ENCODE measurements around the gene ZNF774. TPM values are rescaled to one million over a fixed set of nuclear protein-coding genes. Genes with fewer than 3 reads are reported as not detected.

The ZNF774 gene
- total and polyA plus RNA-seq, 4 donors: 0.19 to 1.0 (median 0.48) TPM

DNA sequence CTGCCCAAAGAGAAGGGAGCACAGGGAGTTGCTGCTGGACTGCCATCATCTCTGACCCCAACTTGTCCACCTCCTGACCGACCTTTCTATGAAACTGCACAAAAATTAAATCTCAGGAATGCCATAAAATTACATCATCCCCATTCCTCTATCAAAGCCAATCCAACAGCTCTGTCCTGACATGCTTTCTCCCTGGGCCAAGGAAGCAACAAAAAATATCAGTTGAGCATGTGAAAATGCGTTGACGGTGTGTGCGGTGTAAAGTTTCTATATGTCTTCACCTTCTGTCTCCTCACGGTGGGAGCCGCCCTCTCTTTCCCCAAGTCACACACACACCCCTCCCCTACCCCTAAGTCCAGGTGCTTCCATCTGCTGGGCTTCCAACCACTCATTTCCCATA, 3.6 kb upstream of the ZNF774 start:
- H3K36me3 ChIP-seq (ENCODE audit: control insufficient read depth in 4 of 4, insufficient read depth in 3 of 4, low read depth in 1 of 4, low read length in 3 of 4): no peaks in the 10 kb centered on the region
- H3K4me3 ChIP-seq (ENCODE audit: low read depth in 1 of 3, low read length in 3 of 3): no peak overlapping the region
- no peaks in the 10 kb centered on the region for H3K9me3 ChIP-seq (ENCODE audit: control insufficient read depth in 4 of 4, low read length in 3 of 4)
- no peak overlapping the region for H3K27ac ChIP-seq (ENCODE audit: low read depth in 1 of 2, low read length in 2 of 2)
- no peak overlapping the region for H3K9ac ChIP-seq (ENCODE audit: low read depth in 1 of 2, low read length in 2 of 2)
- 91% methylated on average over 6 of the region's 6 CpGs for WGBS
- DNase-seq (ENCODE audit: low spot score): no peak
- H3K4me1 ChIP-seq (ENCODE audit: control insufficient read depth in 4 of 4, insufficient read depth in 4 of 4, low read length in 3 of 4): peaks cover 0 to 10% (median 4%) of the 10 kb centered on the region in 4 donors
- H3K27me3 ChIP-seq (ENCODE audit: control insufficient read depth in 4 of 4, insufficient read depth in 4 of 4, low read length in 3 of 4): no peaks in the 10 kb centered on the region
- TF ChIP-seq, protein P1, sequence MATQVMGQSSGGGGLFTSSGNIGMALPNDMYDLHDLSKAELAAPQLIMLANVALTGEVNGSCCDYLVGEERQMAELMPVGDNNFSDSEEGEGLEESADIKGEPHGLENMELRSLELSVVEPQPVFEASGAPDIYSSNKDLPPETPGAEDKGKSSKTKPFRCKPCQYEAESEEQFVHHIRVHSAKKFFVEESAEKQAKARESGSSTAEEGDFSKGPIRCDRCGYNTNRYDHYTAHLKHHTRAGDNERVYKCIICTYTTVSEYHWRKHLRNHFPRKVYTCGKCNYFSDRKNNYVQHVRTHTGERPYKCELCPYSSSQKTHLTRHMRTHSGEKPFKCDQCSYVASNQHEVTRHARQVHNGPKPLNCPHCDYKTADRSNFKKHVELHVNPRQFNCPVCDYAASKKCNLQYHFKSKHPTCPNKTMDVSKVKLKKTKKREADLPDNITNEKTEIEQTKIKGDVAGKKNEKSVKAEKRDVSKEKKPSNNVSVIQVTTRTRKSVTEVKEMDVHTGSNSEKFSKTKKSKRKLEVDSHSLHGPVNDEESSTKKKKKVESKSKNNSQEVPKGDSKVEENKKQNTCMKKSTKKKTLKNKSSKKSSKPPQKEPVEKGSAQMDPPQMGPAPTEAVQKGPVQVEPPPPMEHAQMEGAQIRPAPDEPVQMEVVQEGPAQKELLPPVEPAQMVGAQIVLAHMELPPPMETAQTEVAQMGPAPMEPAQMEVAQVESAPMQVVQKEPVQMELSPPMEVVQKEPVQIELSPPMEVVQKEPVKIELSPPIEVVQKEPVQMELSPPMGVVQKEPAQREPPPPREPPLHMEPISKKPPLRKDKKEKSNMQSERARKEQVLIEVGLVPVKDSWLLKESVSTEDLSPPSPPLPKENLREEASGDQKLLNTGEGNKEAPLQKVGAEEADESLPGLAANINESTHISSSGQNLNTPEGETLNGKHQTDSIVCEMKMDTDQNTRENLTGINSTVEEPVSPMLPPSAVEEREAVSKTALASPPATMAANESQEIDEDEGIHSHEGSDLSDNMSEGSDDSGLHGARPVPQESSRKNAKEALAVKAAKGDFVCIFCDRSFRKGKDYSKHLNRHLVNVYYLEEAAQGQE (IDR thresholded peaks at IDR 0.05): no peak
- TF ChIP-seq RXRA (IDR thresholded peaks at IDR 0.05) (no peak), RAD21 (IDR thresholded peaks at IDR 0.05) (no peak), FOXA2 (IDR thresholded peaks at IDR 0.05) (no peak), EGR1 (IDR thresholded peaks at IDR 0.05; ENCODE audit: low read depth in 2 of 2) (no peak), YY1 (IDR thresholded peaks at IDR 0.05) (no peak), FOXA1 (IDR thresholded peaks at IDR 0.05) (no peak), TAF1 (conservative IDR thresholded peaks at IDR 0.05) (no peak), JUND (IDR thresholded peaks at IDR 0.05) (no peak)
- TF ChIP-seq, protein P2, sequence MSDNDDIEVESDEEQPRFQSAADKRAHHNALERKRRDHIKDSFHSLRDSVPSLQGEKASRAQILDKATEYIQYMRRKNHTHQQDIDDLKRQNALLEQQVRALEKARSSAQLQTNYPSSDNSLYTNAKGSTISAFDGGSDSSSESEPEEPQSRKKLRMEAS (IDR thresholded peaks at IDR 0.05): no peak
- TF ChIP-seq, protein P3, sequence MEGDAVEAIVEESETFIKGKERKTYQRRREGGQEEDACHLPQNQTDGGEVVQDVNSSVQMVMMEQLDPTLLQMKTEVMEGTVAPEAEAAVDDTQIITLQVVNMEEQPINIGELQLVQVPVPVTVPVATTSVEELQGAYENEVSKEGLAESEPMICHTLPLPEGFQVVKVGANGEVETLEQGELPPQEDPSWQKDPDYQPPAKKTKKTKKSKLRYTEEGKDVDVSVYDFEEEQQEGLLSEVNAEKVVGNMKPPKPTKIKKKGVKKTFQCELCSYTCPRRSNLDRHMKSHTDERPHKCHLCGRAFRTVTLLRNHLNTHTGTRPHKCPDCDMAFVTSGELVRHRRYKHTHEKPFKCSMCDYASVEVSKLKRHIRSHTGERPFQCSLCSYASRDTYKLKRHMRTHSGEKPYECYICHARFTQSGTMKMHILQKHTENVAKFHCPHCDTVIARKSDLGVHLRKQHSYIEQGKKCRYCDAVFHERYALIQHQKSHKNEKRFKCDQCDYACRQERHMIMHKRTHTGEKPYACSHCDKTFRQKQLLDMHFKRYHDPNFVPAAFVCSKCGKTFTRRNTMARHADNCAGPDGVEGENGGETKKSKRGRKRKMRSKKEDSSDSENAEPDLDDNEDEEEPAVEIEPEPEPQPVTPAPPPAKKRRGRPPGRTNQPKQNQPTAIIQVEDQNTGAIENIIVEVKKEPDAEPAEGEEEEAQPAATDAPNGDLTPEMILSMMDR (IDR thresholded peaks at IDR 0.05; ENCODE audit: low read depth, low read length, missing input control): no peak

DNA sequence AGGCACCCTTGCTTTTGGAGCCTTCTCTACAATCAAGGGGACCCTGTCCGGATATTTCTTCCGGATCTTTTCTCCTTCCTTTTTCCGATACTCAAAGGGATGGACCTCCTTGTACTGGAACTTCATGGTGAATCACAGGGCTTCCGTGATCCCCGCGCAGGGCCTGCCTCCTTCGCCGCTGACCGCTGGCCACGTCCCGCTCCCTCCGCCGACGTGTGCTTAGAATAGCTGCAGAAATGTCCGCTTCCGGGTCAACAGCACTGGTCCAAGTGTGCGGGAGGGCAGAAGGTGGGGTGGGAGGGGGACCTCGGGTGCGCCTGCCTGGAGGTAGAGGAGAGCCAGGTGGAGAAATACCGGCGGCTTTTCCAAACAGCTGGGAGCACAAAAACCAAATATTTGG, 3.0 kb upstream of the ZNF774 start:
- Histone ChIP-seq H3K4me1 (ENCODE audit: control insufficient read depth in 4 of 4, insufficient read depth in 4 of 4, low read length in 3 of 4) (peaks cover 0 to 10% (median 4%) of the 10 kb centered on the region in 4 donors), H3K9me3 (ENCODE audit: control insufficient read depth in 4 of 4, low read length in 3 of 4) (no peaks in the 10 kb centered on the region), H3K27me3 (ENCODE audit: control insufficient read depth in 4 of 4, insufficient read depth in 4 of 4, low read length in 3 of 4) (no peaks in the 10 kb centered on the region), H3K36me3 (ENCODE audit: control insufficient read depth in 4 of 4, insufficient read depth in 3 of 4, low read depth in 1 of 4, low read length in 3 of 4) (no peaks in the 10 kb centered on the region), H3K4me3 (ENCODE audit: low read depth in 1 of 3, low read length in 3 of 3) (no peak overlapping the region), H3K27ac (ENCODE audit: low read depth in 1 of 2, low read length in 2 of 2) (no peak overlapping the region), H3K9ac (ENCODE audit: low read depth in 1 of 2, low read length in 2 of 2) (no peak overlapping the region)
- no peak for DNase-seq (ENCODE audit: low spot score)
- WGBS: 94% methylated on average over 21 of the region's 21 CpGs
- TF ChIP-seq RXRA (IDR thresholded peaks at IDR 0.05) (no peak), GABPA (IDR thresholded peaks at IDR 0.05 in 1 of 2, conservative IDR thresholded peaks at IDR 0.05 in 1 of 2) (no peak), SP1 (IDR thresholded peaks at IDR 0.05) (no peak), EGR1 (IDR thresholded peaks at IDR 0.05; ENCODE audit: low read depth in 2 of 2) (no peak)
- TF ChIP-seq, protein P3 (IDR thresholded peaks at IDR 0.05; ENCODE audit: low read depth, low read length, missing input control): no peak
- TF ChIP-seq, protein P1 (IDR thresholded peaks at IDR 0.05): no peak

All from liver (tissue), 9 donors.